ENCODE results near the gene MACF1. TPM values are rescaled to one million over a fixed set of nuclear protein-coding genes. Genes with fewer than 3 reads are reported as not detected.
"Not testable (repeated sequence)": the region's sequence is repeated elsewhere in the genome, so short reads cannot be mapped to it uniquely, and the experiment has no call there.

The MACF1 gene
- total and polyA plus RNA-seq, 5 donors from 2014 or later, result 21.8 to 431 (median 26.2) TPM

DNA sequence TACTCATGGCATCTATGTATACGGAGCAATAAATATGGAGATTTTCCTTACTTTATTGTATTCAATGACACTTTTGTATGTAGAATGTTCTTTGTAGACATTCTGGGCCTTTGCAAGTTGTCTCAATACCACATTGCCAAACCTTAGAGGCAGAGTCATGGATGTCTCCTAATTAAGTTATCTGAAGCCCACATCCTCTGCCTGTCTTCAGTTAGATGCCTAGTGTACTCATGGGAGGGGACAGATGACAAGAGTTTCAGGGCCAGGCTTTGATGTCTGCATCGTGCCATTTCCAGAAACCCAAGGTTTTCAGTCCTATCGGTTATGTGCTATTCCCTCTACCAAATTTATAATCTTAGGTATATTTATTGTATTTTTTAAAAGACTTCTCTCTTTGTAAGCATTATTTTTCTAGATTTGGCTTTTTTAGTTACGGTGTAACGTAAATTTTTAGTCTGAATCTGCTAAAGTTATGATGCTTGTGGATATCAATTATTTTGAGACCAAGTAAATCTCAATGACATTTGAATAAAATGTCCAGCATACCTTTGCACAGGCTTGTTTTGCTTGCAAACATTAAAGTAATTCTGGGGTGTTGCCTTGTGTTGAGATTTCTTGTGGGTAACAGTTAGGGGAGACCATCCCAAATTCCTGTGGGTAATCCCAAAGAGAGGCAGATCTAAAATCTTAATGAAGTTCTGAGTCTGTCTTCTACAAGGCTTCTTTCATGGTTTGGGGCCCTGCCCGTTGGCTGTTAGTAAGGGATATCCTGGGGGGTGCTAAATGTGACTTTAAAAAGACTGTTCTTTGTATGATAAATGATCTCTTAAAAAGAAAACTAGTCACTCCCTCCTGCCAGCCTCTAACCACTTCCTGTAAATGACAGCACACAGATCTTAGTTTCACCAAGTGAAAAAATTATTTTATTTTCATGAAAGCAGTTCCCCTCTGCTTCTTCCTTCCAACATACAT is 8.0 kb upstream of the MACF1 start:
- Mint-ChIP-seq H3K27me3 (no peaks in the 10 kb centered on the region), H3K9me3 (peaks cover 0 to 3% (median 0%) of the 10 kb centered on the region in 7 donors), H3K4me1 (peaks cover 44 to 98% (median 64%) of the 10 kb centered on the region in 4 donors), H3K4me3 (peak overlapping the region; percentile 79 to 86 (median 83)), H3K27ac (peak overlapping the region; percentile 95 to 98 (median 96)), H3K36me3 (peaks cover under 1% of the 10 kb centered on the region)
- H3K4me1 ChIP-seq (ENCODE audit: control insufficient read depth, insufficient read depth, low read length, poor library complexity, severe bottlenecking), result peaks cover 71% of the 10 kb centered on the region
- DNase-seq (peak; percentile 58 to 95 (median 84)), ATAC-seq (ENCODE audit: low read depth in 2 of 2) (peak; percentile 69 to 73)
- peak overlapping the region; percentile 89 for H3K27ac ChIP-seq (ENCODE audit: insufficient read depth, low read length, poor library complexity, severe bottlenecking)
- peak overlapping the region; percentile 72 for H3K4me3 ChIP-seq (ENCODE audit: low read depth, low read length)
- no peaks in the 10 kb centered on the region for H3K36me3 ChIP-seq (ENCODE audit: control insufficient read depth, insufficient read depth, low read length)
- H3K27me3 ChIP-seq (ENCODE audit: control insufficient read depth, insufficient read depth, low read length), result no peaks in the 10 kb centered on the region
- no peaks in the 10 kb centered on the region for H3K9me3 ChIP-seq (ENCODE audit: control insufficient read depth in 2 of 2, low read length in 2 of 2)

DNA sequence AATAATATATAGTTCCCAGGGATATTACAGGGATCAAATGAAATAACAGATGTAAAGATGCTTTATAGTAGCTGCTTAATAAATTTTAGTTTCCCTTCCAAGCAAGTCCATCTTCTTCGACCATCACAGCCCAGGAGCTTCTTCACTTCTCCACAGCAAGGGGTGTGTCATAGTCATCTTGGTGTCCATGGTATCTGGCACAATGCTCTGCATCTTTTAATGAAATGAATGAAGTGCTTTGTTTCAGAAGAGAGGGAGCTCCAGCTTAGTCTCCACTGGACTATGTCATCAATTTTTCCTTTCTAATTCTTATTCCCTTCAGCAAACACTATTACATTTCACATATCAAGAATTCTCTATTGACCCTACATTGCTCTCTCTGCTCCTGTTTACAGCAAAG is 4.9 kb upstream of the MACF1 start:
- no peak overlapping the region for H3K4me3 ChIP-seq (ENCODE audit: low read depth, low read length)
- no peaks in the 10 kb centered on the region for H3K9me3 ChIP-seq (ENCODE audit: control insufficient read depth in 2 of 2, low read length in 2 of 2)
- Mint-ChIP-seq H3K27me3 (no peaks in the 10 kb centered on the region), H3K9me3 (peaks cover 0 to 3% (median 0%) of the 10 kb centered on the region in 7 donors), H3K36me3 (peaks cover 12% of the 10 kb centered on the region), H3K27ac (peak overlapping the region; percentile 89 to 98 (median 91)), H3K4me1 (peaks cover 37 to 88% (median 52%) of the 10 kb centered on the region in 4 donors), H3K4me3 (peak overlapping the region in 3 of 4 donors; percentile 29 to 55 (median 55))
- no peaks in the 10 kb centered on the region for H3K27me3 ChIP-seq (ENCODE audit: control insufficient read depth, insufficient read depth, low read length)
- H3K36me3 ChIP-seq (ENCODE audit: control insufficient read depth, insufficient read depth, low read length), result no peaks in the 10 kb centered on the region
- H3K27ac ChIP-seq (ENCODE audit: insufficient read depth, low read length, poor library complexity, severe bottlenecking), result peak overlapping the region; percentile 60
- DNase-seq, result no peak
- ATAC-seq (ENCODE audit: low read depth in 2 of 2), result no peak
- peaks cover 47% of the 10 kb centered on the region for H3K4me1 ChIP-seq (ENCODE audit: control insufficient read depth, insufficient read depth, low read length, poor library complexity, severe bottlenecking)

DNA sequence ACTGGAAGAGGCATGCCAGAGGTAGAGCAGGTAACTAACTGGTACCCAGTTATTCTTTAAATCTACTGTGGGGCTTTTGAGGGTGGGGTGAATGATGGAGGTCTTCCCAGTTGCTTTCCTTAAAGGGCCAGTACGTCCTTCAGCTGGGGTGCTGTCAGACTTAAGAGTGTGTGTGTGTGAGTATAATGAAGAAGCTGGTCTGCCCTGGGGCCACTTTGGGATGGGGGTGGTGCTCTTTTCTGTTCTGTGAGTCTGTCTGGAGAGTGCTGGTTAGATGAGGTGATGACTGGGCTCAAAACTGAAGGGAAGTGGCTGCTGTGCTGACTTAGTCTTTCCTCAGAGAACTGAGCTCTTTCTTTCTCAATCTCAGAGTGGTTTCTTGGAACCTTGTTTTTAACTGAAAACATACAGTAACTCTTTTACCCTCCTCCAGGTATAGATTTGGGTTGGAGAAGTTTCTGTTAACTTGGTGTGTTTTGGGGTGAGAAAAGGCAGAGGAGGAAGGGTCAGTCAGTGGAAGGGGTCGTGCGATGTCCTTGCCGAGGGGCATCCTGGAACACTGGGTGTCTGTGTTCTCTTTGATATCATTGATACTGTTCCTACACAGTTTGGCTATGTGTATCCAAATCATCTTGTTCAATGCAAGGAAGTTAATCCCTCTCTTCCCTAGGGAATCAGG is 746 bp downstream of the MACF1 start:
- Histone ChIP-seq H3K4me1 (ENCODE audit: control insufficient read depth, insufficient read depth, low read length, poor library complexity, severe bottlenecking) (peaks cover 32% of the 10 kb centered on the region), H3K36me3 (ENCODE audit: control insufficient read depth, insufficient read depth, low read length) (no peaks in the 10 kb centered on the region), H3K9me3 (ENCODE audit: control insufficient read depth in 2 of 2, low read length in 2 of 2) (no peaks in the 10 kb centered on the region), H3K4me3 (ENCODE audit: low read depth, low read length) (peak overlapping the region; percentile 93), H3K27ac (ENCODE audit: insufficient read depth, low read length, poor library complexity, severe bottlenecking) (peak overlapping the region; percentile 70), H3K27me3 (ENCODE audit: control insufficient read depth, insufficient read depth, low read length) (no peaks in the 10 kb centered on the region)
- Mint-ChIP-seq H3K9me3 (peaks cover 0 to 3% (median 0%) of the 10 kb centered on the region in 7 donors), H3K36me3 (peaks cover 18% of the 10 kb centered on the region), H3K4me3 (peak overlapping the region; percentile 87 to 97 (median 92)), H3K27me3 (no peaks in the 10 kb centered on the region), H3K4me1 (peaks cover 26 to 68% (median 40%) of the 10 kb centered on the region in 4 donors), H3K27ac (peak overlapping the region; percentile 89 to 99 (median 97))
- DNase-seq, result peak in 2 of 3 donors; percentile 25 to 86
- peak; percentile 84 to 91 for ATAC-seq (ENCODE audit: low read depth in 2 of 2)

DNA sequence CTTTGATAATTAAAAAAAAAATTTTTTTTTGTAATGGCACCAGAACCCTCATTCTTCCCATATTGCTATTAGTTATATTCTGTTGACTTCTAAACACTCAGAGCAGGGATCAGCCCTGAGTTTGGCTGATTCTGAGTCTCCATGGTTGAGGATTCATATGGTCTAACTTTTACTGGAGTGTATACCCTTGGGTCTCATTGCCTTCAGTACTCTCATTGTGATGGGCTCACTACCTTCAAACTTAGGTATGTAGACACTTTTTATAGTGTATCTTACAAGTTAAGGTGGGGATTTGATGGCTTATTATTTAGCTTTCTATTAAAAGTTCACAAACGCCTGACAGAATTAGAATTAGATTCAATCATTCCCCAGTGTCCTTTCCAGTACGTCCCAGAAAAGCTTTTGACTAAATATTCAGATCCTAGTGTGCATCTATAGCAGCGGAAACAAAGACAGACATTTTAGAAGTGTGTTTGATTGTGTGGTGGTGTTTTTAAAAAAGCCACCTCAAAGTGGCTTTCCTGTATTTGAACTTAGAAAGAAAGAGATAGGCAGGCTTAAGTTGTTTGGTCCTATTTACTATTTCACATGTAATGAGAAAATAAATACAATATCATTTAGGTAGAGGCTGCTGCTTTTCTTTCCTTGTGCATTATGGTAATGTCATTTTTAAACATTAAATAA is 1.4 kb downstream of the MACF1 start:
- Histone ChIP-seq H3K4me1 (ENCODE audit: control insufficient read depth, insufficient read depth, low read length, poor library complexity, severe bottlenecking) (peaks cover 32% of the 10 kb centered on the region), H3K27ac (ENCODE audit: insufficient read depth, low read length, poor library complexity, severe bottlenecking) (peak overlapping the region; percentile 70), H3K4me3 (ENCODE audit: low read depth, low read length) (peak overlapping the region; percentile 93), H3K9me3 (ENCODE audit: control insufficient read depth in 2 of 2, low read length in 2 of 2) (no peaks in the 10 kb centered on the region), H3K27me3 (ENCODE audit: control insufficient read depth, insufficient read depth, low read length) (no peaks in the 10 kb centered on the region), H3K36me3 (ENCODE audit: control insufficient read depth, insufficient read depth, low read length) (no peaks in the 10 kb centered on the region)
- peak in 1 of 2 donors; percentile 51 for ATAC-seq (ENCODE audit: low read depth in 2 of 2)
- peaks cover 0 to 2% (median 0%) of the 10 kb centered on the region in 7 donors for H3K9me3 Mint-ChIP-seq
- H3K4me3 Mint-ChIP-seq, result peak overlapping the region; percentile 87 to 97 (median 92)
- no peaks in the 10 kb centered on the region for H3K27me3 Mint-ChIP-seq
- peak overlapping the region; percentile 89 to 99 (median 97) for H3K27ac Mint-ChIP-seq
- DNase-seq, result peak in 2 of 3 donors; percentile 34 to 56
- H3K4me1 Mint-ChIP-seq, result peaks cover 26 to 66% (median 40%) of the 10 kb centered on the region in 4 donors
- peaks cover 22% of the 10 kb centered on the region for H3K36me3 Mint-ChIP-seq

DNA sequence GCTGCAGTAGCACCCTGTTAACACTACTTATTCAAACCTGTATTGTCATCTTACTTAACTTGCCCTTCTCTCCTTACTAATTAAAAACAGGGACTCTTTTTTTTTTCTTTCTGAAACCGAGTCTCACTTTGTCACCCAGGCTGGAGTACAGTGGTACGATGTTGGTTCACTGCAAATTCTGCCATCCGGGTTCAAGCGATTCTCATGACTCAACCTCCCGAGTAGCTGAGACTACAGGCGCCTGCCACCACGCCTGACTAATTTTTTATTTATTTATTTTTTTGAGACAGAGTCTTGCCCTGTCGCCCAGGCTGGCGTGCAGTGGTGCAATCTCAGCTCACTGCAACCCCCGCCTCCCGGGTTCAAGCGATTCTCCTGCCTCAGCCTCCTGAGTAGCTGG is 3.9 kb downstream of the MACF1 start:
- not testable (repeated sequence) for H3K4me3 ChIP-seq (ENCODE audit: low read depth, low read length); H3K27ac ChIP-seq (ENCODE audit: insufficient read depth, low read length, poor library complexity, severe bottlenecking); ATAC-seq (ENCODE audit: low read depth in 2 of 2); DNase-seq; H3K27me3 Mint-ChIP-seq; H3K9me3 ChIP-seq (ENCODE audit: control insufficient read depth in 2 of 2, low read length in 2 of 2); H3K36me3 ChIP-seq (ENCODE audit: control insufficient read depth, insufficient read depth, low read length); H3K27me3 ChIP-seq (ENCODE audit: control insufficient read depth, insufficient read depth, low read length); H3K9me3 Mint-ChIP-seq
- peaks cover 20 to 60% (median 33%) of the 10 kb centered on the region in 4 donors for H3K4me1 Mint-ChIP-seq
- peak overlapping the region in 1 of 3 donors; percentile 40 for H3K27ac Mint-ChIP-seq
- peaks cover 14% of the 10 kb centered on the region for H3K36me3 Mint-ChIP-seq
- peak overlapping the region; percentile 38 to 62 (median 42) for H3K4me3 Mint-ChIP-seq
- peaks cover 32% of the 10 kb centered on the region for H3K4me1 ChIP-seq (ENCODE audit: control insufficient read depth, insufficient read depth, low read length, poor library complexity, severe bottlenecking)

DNA sequence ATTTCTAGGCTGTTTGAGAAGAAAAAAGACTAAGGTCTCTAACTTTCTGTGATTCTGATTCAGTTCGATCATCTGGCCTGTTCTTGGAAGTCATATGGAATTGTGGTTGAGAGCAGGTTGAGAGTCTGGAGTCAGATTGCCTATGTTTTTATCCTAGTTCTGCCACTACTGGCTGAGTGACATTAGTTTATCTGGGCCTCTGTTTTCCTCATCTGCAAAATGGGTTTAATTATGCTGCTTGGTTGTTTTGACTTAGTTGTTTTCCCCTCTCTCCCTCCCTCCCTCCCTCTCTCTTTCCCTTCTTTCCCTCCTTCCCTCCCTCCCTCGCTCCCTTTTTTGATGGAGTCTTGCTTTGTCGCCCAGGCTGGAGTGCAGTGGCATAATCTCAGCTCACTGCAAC is 6.2 kb downstream of the MACF1 start:
- Mint-ChIP-seq H3K4me3 (peak overlapping the region in 2 of 4 donors; percentile 35 to 60), H3K27me3 (no peaks in the 10 kb centered on the region), H3K9me3 (peaks cover 0 to 4% (median 0%) of the 10 kb centered on the region in 7 donors)

DNA sequence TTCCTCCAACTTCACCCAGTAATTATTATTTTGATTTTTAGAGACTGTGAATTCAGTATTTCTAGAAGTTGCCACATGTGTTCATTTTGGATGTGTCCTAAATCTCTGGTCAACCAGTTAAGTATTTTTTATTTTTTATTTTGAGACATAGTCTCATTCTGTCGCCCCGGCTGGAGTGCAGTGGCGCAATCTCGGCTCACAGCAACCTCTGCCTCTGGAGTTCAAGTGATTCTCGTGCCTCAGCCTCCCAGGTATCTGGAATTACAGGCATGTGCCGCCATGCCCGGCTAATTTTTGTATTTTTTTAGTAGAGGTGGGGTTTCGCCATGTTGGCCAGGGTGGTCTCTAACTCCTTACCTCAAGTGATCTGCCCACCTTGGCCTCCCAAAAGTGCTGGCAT is 8.0 kb downstream of the MACF1 start:
- no peaks in the 10 kb centered on the region for H3K27me3 ChIP-seq (ENCODE audit: control insufficient read depth, insufficient read depth, low read length)
- H3K27ac ChIP-seq (ENCODE audit: insufficient read depth, low read length, poor library complexity, severe bottlenecking), result no peak overlapping the region
- Mint-ChIP-seq H3K9me3 (peaks cover 0 to 4% (median 0%) of the 10 kb centered on the region in 7 donors), H3K27ac (peak overlapping the region in 1 of 3 donors; percentile 48), H3K4me3 (peak overlapping the region in 1 of 4 donors; percentile 53), H3K4me1 (peaks cover 27 to 54% (median 41%) of the 10 kb centered on the region in 4 donors), H3K27me3 (no peaks in the 10 kb centered on the region), H3K36me3 (peaks cover 11% of the 10 kb centered on the region)
- no peaks in the 10 kb centered on the region for H3K9me3 ChIP-seq (ENCODE audit: control insufficient read depth in 2 of 2, low read length in 2 of 2)
- H3K36me3 ChIP-seq (ENCODE audit: control insufficient read depth, insufficient read depth, low read length), result no peaks in the 10 kb centered on the region
- ATAC-seq (ENCODE audit: low read depth in 2 of 2), result no peak
- H3K4me1 ChIP-seq (ENCODE audit: control insufficient read depth, insufficient read depth, low read length, poor library complexity, severe bottlenecking), result peaks cover 37% of the 10 kb centered on the region
- no peak for DNase-seq
- no peak overlapping the region for H3K4me3 ChIP-seq (ENCODE audit: low read depth, low read length)

More for the DNA sequence above, 6.2 kb downstream of the MACF1 start:
- H3K4me3 ChIP-seq (ENCODE audit: low read depth, low read length), result no peak overlapping the region
- peaks cover 37% of the 10 kb centered on the region for H3K4me1 ChIP-seq (ENCODE audit: control insufficient read depth, insufficient read depth, low read length, poor library complexity, severe bottlenecking)
- peak overlapping the region in 1 of 3 donors; percentile 77 for H3K27ac Mint-ChIP-seq
- no peak for ATAC-seq (ENCODE audit: low read depth in 2 of 2)
- no peaks in the 10 kb centered on the region for H3K9me3 ChIP-seq (ENCODE audit: control insufficient read depth in 2 of 2, low read length in 2 of 2)
- H3K36me3 ChIP-seq (ENCODE audit: control insufficient read depth, insufficient read depth, low read length), result no peaks in the 10 kb centered on the region
- H3K4me1 Mint-ChIP-seq, result peaks cover 24 to 59% (median 39%) of the 10 kb centered on the region in 4 donors
- H3K27ac ChIP-seq (ENCODE audit: insufficient read depth, low read length, poor library complexity, severe bottlenecking), result no peak overlapping the region
- no peaks in the 10 kb centered on the region for H3K27me3 ChIP-seq (ENCODE audit: control insufficient read depth, insufficient read depth, low read length)
- no peak for DNase-seq
- H3K36me3 Mint-ChIP-seq, result peaks cover 6% of the 10 kb centered on the region

Measured in CD4-positive, CD25-positive, alpha-beta regulatory T cell (primary cell).